Activated T-cell treated with anti-CD3 and anti-CD28 coated beads, Interleukin-2, amount 50 U/mL, for 24 hours (primary cell): Measurements from ENCODE around the gene RAI14.

Experiments
- DNase-seq: peaks from one replicate; pipeline ENCODE4 v3.0.0-alpha.2; 2020
- H3K27ac Mint-ChIP-seq: 2 replicates; pipeline ENCODE4 v1.8.0; 2020; ENCODE audit warnings: mild to moderate bottlenecking, mixed read lengths
- H3K27me3 Mint-ChIP-seq: 2 replicates; pipeline ENCODE4 v1.8.0; 2020; ENCODE audit warnings: mixed read lengths
- H3K36me3 Mint-ChIP-seq: 2 replicates; pipeline ENCODE4 v1.8.0; 2020; ENCODE audit warnings: low read depth, mixed read lengths
- H3K4me1 Mint-ChIP-seq: 2 replicates; pipeline ENCODE4 v1.8.0; 2020; ENCODE audit warnings: low read depth, mixed read lengths
- H3K4me3 Mint-ChIP-seq: 2 replicates; pipeline ENCODE4 v1.8.0; 2020; ENCODE audit warnings: mild to moderate bottlenecking, moderate library complexity, mixed read lengths
- H3K9me3 Mint-ChIP-seq: 2 replicates; pipeline ENCODE4 v1.8.0; 2020; ENCODE audit warnings: mixed read lengths

Gene RAI14

GRCh38 chr5:34848230-34848629 lies 192.1 kb downstream of the RAI14 start:
- H3K9me3 Mint-ChIP-seq: no peaks in the 10 kb centered on the region
- no peaks in the 10 kb centered on the region for H3K27me3 Mint-ChIP-seq
- no peaks in the 10 kb centered on the region for H3K4me1 Mint-ChIP-seq
- H3K36me3 Mint-ChIP-seq: no peaks in the 10 kb centered on the region
- DNase-seq: no peak
- H3K27ac Mint-ChIP-seq: no peak overlapping the region
- H3K4me3 Mint-ChIP-seq: no peak overlapping the region

GRCh38 chr5:34849253-34849652 lies 193.1 kb downstream of the RAI14 start:
- Mint-ChIP-seq H3K36me3 (no peaks in the 10 kb centered on the region), H3K9me3 (no peaks in the 10 kb centered on the region), H3K4me1 (no peaks in the 10 kb centered on the region), H3K4me3 (no peak overlapping the region), H3K27me3 (no peaks in the 10 kb centered on the region), H3K27ac (no peak overlapping the region)
- DNase-seq: no peak

DNA sequence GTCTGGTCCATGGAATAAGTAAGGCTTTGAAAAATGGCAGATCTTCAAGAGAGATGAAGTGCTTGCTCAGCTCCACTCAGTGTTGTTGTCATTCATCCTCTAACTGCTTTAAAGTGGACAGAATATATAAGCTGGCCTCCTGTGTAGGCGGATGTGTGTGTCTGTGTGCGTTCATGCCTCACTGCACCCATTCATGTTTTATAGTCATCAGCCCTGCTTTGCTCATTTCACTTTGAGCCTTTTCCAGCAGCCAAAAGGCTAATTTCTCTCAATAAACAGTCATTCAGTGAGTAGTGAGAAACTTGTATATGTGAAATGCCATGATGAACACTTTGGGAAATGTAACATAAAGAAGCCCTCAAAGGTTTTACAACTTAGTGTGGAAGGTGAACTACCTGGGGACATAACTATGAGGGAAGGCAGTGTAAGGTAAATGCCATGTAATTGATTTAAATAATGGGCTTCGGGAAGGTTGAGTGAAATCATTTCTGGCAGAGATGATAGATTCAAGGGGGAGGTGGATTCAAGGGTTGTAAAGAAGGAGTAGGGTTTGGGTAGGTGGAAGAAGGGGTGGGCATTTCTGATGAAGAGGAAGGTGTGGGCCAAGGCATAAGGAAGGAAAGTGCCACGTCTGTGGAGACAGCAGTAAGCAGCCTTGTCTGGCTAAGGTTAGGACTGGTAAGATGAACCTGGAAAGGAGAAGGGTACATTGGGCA lies 198.5 kb downstream of the RAI14 start:
- no peak overlapping the region for H3K4me3 Mint-ChIP-seq
- H3K27me3 Mint-ChIP-seq: no peaks in the 10 kb centered on the region
- no peaks in the 10 kb centered on the region for H3K4me1 Mint-ChIP-seq
- no peak overlapping the region for H3K27ac Mint-ChIP-seq
- H3K36me3 Mint-ChIP-seq: no peaks in the 10 kb centered on the region
- DNase-seq: no peak
- H3K9me3 Mint-ChIP-seq: no peaks in the 10 kb centered on the region

GRCh38 chr5:34857161-34857560 lies 201.0 kb downstream of the RAI14 start:
- H3K9me3 Mint-ChIP-seq: no peaks in the 10 kb centered on the region
- no peaks in the 10 kb centered on the region for H3K36me3 Mint-ChIP-seq
- no peaks in the 10 kb centered on the region for H3K27me3 Mint-ChIP-seq
- no peak overlapping the region for H3K27ac Mint-ChIP-seq
- DNase-seq: no peak
- H3K4me1 Mint-ChIP-seq: no peaks in the 10 kb centered on the region
- H3K4me3 Mint-ChIP-seq: no peak overlapping the region

- H3K36me3 Mint-ChIP-seq: no peaks in the 10 kb centered on the region
- no peak for DNase-seq
- H3K27me3 Mint-ChIP-seq: no peaks in the 10 kb centered on the region
- no peak overlapping the region for H3K4me3 Mint-ChIP-seq
- no peaks in the 10 kb centered on the region for H3K9me3 Mint-ChIP-seq
- H3K27ac Mint-ChIP-seq: no peak overlapping the region
- H3K4me1 Mint-ChIP-seq: no peaks in the 10 kb centered on the region
These were observed 201.8 kb downstream of the RAI14 start for GRCh38 chr5:34857894-34858293.

GRCh38 chr5:34858790-34859189 lies 202.7 kb downstream of the RAI14 start:
- H3K27me3 Mint-ChIP-seq: no peaks in the 10 kb centered on the region
- no peaks in the 10 kb centered on the region for H3K4me1 Mint-ChIP-seq
- H3K4me3 Mint-ChIP-seq: no peak overlapping the region
- no peaks in the 10 kb centered on the region for H3K9me3 Mint-ChIP-seq
- H3K27ac Mint-ChIP-seq: no peak overlapping the region
- no peaks in the 10 kb centered on the region for H3K36me3 Mint-ChIP-seq
- no peak for DNase-seq

- DNase-seq: no peak
- Mint-ChIP-seq H3K4me3 (no peak overlapping the region), H3K27me3 (no peaks in the 10 kb centered on the region), H3K27ac (no peak overlapping the region), H3K4me1 (no peaks in the 10 kb centered on the region), H3K9me3 (no peaks in the 10 kb centered on the region), H3K36me3 (no peaks in the 10 kb centered on the region)
These were observed 203.1 kb downstream of the RAI14 start for GRCh38 chr5:34859253-34859652.

- Mint-ChIP-seq H3K4me1 (no peaks in the 10 kb centered on the region), H3K27me3 (no peaks in the 10 kb centered on the region), H3K9me3 (no peaks in the 10 kb centered on the region), H3K4me3 (no peak overlapping the region), H3K36me3 (no peaks in the 10 kb centered on the region), H3K27ac (no peak overlapping the region)
- no peak for DNase-seq
These were observed 207.8 kb downstream of the RAI14 start for GRCh38 chr5:34863946-34864345.

- H3K9me3 Mint-ChIP-seq: no peaks in the 10 kb centered on the region
- H3K4me3 Mint-ChIP-seq: no peak overlapping the region
- H3K36me3 Mint-ChIP-seq: no peaks in the 10 kb centered on the region
- H3K4me1 Mint-ChIP-seq: no peaks in the 10 kb centered on the region
- no peak for DNase-seq
- H3K27ac Mint-ChIP-seq: no peak overlapping the region
- no peaks in the 10 kb centered on the region for H3K27me3 Mint-ChIP-seq
These were observed 209.0 kb downstream of the RAI14 start for GRCh38 chr5:34865091-34865490.

- no peaks in the 10 kb centered on the region for H3K36me3 Mint-ChIP-seq
- no peaks in the 10 kb centered on the region for H3K27me3 Mint-ChIP-seq
- no peak overlapping the region for H3K4me3 Mint-ChIP-seq
- H3K4me1 Mint-ChIP-seq: no peaks in the 10 kb centered on the region
- DNase-seq: no peak
- H3K27ac Mint-ChIP-seq: no peak overlapping the region
- H3K9me3 Mint-ChIP-seq: no peaks in the 10 kb centered on the region
These were observed 210.9 kb downstream of the RAI14 start for GRCh38 chr5:34866989-34867471.

GRCh38 chr5:34867660-34868059 lies 211.5 kb downstream of the RAI14 start:
- Mint-ChIP-seq H3K4me3 (no peak overlapping the region), H3K27ac (no peak overlapping the region), H3K36me3 (no peaks in the 10 kb centered on the region), H3K4me1 (no peaks in the 10 kb centered on the region), H3K27me3 (no peaks in the 10 kb centered on the region), H3K9me3 (no peaks in the 10 kb centered on the region)
- no peak for DNase-seq

- DNase-seq: no peak
- Mint-ChIP-seq H3K27me3 (no peaks in the 10 kb centered on the region), H3K27ac (no peak overlapping the region), H3K9me3 (no peaks in the 10 kb centered on the region), H3K36me3 (no peaks in the 10 kb centered on the region), H3K4me3 (no peak overlapping the region), H3K4me1 (no peaks in the 10 kb centered on the region)
These were observed 212.7 kb downstream of the RAI14 start for GRCh38 chr5:34868791-34869190.

DNA sequence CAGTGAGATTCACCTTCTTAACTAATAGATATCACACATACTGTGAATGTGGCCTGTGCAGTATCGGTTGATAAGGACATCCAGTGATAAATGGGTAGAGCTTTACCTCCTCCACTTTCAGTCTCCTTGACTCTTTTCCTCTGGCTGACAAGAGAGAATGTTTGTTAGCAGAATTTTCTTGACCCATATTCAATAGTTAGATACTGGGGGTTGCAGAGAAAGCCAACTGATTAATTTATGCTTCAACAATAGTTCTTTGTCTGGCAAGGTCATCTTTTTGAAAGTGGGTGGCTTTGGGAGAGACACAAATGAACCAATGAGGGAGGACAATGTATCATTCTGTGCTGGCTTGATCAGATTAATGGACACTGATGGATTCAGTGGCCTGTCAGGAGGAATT lies 213.1 kb downstream of the RAI14 start:
- H3K36me3 Mint-ChIP-seq: no peaks in the 10 kb centered on the region
- DNase-seq: no peak
- no peak overlapping the region for H3K4me3 Mint-ChIP-seq
- H3K9me3 Mint-ChIP-seq: no peaks in the 10 kb centered on the region
- no peaks in the 10 kb centered on the region for H3K27me3 Mint-ChIP-seq
- H3K27ac Mint-ChIP-seq: no peak overlapping the region
- H3K4me1 Mint-ChIP-seq: no peaks in the 10 kb centered on the region

GRCh38 chr5:34870382-34870781 lies 214.3 kb downstream of the RAI14 start:
- H3K4me1 Mint-ChIP-seq: no peaks in the 10 kb centered on the region
- no peak overlapping the region for H3K4me3 Mint-ChIP-seq
- no peak overlapping the region for H3K27ac Mint-ChIP-seq
- DNase-seq: no peak
- H3K9me3 Mint-ChIP-seq: peaks cover under 1% of the 10 kb centered on the region
- no peaks in the 10 kb centered on the region for H3K36me3 Mint-ChIP-seq
- H3K27me3 Mint-ChIP-seq: no peaks in the 10 kb centered on the region

GRCh38 chr5:34876275-34876674 lies 220.1 kb downstream of the RAI14 start:
- Mint-ChIP-seq H3K27me3 (peaks cover 2% of the 10 kb centered on the region), H3K4me1 (no peaks in the 10 kb centered on the region), H3K9me3 (peaks cover 13% of the 10 kb centered on the region), H3K36me3 (no peaks in the 10 kb centered on the region), H3K27ac (no peak overlapping the region), H3K4me3 (no peak overlapping the region)
- no peak for DNase-seq

- Mint-ChIP-seq H3K4me3 (no peak overlapping the region), H3K9me3 (peaks cover 6% of the 10 kb centered on the region), H3K36me3 (no peaks in the 10 kb centered on the region), H3K27ac (no peak overlapping the region), H3K4me1 (no peaks in the 10 kb centered on the region), H3K27me3 (peaks cover 15% of the 10 kb centered on the region)
- DNase-seq: no peak
These were observed 225.1 kb downstream of the RAI14 start for GRCh38 chr5:34881246-34881645.
